Astrocyte of the cerebellum (primary cell): Measurements from ENCODE around the gene CLSTN2.

Source experiments
- DNase-seq: peaks from one replicate; pipeline ENCODE4 v3.0.0-alpha.2; 2011; ENCODE audit warnings: low read depth
- H3K4me3 ChIP-seq: 2 replicates; pipeline ENCODE4 v1.5.1; 2011; ENCODE audit warnings: mild to moderate bottlenecking, low read depth, low read length, moderate library complexity
- CTCF ChIP-seq: IDR thresholded peaks from 2 replicates; pipeline ENCODE4 v1.5.1; 2012; ENCODE audit warnings: low read length, low read depth, moderate library complexity, mild to moderate bottlenecking; ENCODE audit errors: missing control alignments
- in situ Hi-C: cut with HindIII; loops from 2 replicates; pipeline ENCODE4 v1.10.0; 2017; ENCODE audit warnings: low sequenced_read_pairs

Gene CLSTN2

GRCh38 chr3:140100479-140100878, 165.5 kb downstream of the CLSTN2 start:
- H3K4me3 ChIP-seq, result no peak overlapping the region
- no peak for TF ChIP-seq CTCF
- in situ Hi-C loops, result no loop called here
- no peak for DNase-seq

GRCh38 chr3:140103166-140103565, 168.2 kb downstream of the CLSTN2 start:
- no peak for DNase-seq
- TF ChIP-seq CTCF, result no peak
- in situ Hi-C loops, result no loop called here
- H3K4me3 ChIP-seq, result no peak overlapping the region

GRCh38 chr3:140103986-140104645, 169.1 kb downstream of the CLSTN2 start:
- no peak for TF ChIP-seq CTCF
- in situ Hi-C loops, result no loop called here
- no peak overlapping the region for H3K4me3 ChIP-seq
- DNase-seq, result no peak

GRCh38 chr3:140113996-140114788, 179.2 kb downstream of the CLSTN2 start:
- H3K4me3 ChIP-seq, result no peak overlapping the region
- no peak for TF ChIP-seq CTCF
- no peak for DNase-seq
- in situ Hi-C loops, result no loop called here

GRCh38 chr3:140114789-140115080, 179.8 kb downstream of the CLSTN2 start:
- TF ChIP-seq CTCF, result no peak
- H3K4me3 ChIP-seq, result no peak overlapping the region
- in situ Hi-C loops, result no loop called here
- no peak for DNase-seq

GRCh38 chr3:140117096-140117526, 182.1 kb downstream of the CLSTN2 start:
- H3K4me3 ChIP-seq, result no peak overlapping the region
- no peak for TF ChIP-seq CTCF
- in situ Hi-C loops, result no loop called here
- DNase-seq, result peak; percentile 6
